Activated CD4-positive, CD25-positive, alpha-beta regulatory T cell treated with anti-CD3 and anti-CD28 coated beads, Interleukin-2, amount 50 U/mL, for 72 hours (primary cell): ENCODE data around the gene LAMA2.
"Not testable (repeated sequence)": the region's sequence is repeated elsewhere in the genome, so short reads cannot be mapped to it uniquely, and the experiment has no call there.

Experiments used
- DNase-seq: peaks from one replicate; pipeline ENCODE4 v3.0.0; 2021

The LAMA2 gene

DNA sequence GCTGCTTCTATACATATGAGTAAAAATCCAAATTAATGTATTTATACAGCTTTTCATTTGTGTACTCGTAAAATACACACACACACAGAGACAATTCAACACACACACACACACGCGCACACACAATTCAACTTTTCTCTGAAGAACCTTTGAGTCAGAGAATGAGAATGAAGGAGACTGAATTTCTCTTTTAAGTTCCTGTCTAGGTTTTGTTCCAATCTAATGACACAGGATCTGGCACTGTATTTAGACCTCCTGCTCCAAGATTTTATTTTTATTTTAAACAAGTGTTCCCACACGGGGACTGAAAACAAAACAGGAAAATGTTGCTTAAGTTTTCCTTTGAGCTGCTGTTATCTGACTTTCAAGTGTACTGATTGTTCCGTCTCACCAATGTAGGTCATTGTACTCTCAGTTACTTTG lies 250.8 kb downstream of the LAMA2 start:
- DNase-seq = no peak

DNA sequence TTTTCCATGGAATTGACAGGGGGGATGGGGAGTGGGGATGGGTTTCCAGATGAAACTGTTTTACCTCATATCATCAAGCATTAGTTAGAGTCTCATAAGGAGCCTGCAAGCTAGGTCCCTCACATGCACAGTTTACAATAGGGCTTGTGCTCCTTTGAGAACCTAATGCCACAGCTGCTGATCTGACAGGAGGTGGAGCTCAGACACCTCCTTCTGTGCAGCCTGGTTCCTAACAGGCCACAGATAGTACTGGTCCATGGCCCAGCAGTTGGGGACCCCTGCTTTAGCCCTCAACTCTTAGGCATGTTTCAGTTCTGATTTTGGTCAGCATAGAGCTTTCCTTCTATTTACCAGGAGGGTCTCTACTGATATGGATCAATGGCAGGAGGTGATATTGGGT lies 251.6 kb downstream of the LAMA2 start:
- no peak for DNase-seq

DNA sequence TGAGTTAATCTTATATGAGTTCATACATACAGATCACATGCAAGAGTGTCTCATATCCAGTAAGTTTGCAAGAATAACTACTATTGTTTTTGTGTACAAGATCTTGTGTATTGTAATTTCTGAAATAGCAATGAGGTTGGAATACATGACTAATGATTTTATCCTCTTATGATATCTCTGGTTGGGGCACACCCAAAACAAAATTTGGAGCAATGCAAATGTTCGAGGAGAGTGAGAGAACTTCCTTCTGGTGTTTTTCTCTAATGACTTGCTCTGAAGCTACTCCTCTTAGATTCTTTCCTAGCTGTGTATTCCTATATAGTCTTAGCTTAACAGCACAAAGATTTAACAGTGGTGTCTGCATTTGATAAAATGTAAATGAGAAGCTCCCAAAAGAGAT lies 252.5 kb downstream of the LAMA2 start:
- no peak for DNase-seq

DNA sequence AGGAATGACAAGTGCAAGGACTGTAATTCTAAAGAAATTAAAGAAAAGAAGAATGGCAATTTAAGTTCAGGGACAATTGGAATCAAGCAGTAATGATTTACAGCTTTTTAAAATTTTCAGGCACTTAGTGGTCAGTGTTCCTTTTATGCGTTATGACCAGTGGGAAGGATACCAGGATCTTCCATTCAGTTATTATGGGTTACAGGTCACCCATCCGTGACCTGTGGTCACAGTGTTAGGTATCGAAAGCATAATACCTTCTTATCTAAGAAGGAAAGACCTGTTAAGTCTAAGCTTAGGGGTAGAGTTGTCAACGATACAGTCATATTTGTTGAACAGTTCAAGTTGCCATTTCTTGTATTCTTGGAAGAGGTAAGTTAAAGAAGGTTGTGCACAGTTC lies 253.8 kb downstream of the LAMA2 start:
- no peak for DNase-seq

DNA sequence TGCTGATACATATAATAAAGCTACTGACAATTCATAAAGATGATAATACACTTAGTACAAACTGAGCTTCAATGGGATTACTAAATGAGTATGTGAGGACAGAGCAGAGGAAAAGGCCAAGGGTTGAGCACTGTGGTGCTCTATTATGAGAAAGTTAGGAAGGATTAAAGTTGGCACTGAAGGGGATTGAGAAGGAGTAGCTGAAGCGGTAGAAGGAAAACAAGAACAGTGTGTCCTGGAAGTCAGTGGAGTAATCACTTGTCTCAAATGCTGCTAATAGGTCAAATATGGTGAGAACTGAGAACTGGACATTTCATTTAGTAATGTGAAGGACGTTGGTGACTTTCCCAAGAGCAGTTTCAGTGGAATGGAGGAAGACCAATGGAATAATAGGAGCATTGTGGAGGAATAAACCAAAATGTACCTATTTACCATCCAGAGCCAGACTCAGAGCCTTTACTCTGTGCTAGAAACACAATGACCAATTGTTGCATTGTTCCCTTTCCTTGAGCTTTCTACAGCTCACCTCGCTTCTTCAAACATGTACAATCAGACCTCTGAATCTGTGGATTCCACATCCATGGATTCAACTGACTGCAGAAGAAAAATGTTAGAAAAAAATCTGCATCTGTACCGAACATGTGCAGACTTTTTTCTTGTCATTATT lies 255.9 kb downstream of the LAMA2 start:
- no peak for DNase-seq

DNA sequence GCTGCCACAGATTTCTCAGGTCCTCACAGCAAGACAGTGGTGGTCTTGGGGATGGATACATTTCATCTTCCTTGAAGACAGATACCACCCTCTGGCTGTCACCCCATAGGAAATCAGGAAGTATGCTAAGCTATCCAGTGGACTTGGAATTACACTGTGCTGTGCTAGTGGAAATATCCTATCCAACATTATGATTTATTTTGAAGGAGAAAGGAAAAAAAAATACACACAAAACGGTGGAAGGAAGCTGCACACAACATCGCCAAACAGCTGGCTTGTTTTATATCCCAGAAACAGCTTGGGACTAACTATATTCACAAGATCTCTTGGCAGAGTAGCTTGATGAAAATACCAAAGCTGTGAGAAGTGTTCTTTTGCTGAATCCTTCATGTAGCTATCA lies 257.6 kb downstream of the LAMA2 start:
- DNase-seq = no peak

DNA sequence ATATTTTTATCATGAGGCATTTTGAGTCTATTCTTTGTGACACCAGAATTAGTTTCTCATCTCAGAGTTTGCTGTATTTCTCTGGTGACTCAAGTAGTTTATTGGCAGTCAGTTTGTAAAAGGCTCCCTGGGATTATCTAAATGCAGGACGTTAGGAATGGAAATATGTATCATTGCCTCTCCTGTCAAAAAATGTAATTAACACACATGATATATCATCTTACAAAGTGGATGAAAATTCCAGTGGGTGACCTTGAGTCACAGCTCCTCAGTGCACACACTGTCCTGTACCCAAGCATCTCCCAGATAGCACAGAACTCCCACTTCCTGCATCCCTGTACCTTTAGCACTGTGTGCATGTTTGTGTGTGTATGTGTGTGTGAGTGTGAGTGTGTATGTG lies 258.6 kb downstream of the LAMA2 start:
- no peak for DNase-seq

DNA sequence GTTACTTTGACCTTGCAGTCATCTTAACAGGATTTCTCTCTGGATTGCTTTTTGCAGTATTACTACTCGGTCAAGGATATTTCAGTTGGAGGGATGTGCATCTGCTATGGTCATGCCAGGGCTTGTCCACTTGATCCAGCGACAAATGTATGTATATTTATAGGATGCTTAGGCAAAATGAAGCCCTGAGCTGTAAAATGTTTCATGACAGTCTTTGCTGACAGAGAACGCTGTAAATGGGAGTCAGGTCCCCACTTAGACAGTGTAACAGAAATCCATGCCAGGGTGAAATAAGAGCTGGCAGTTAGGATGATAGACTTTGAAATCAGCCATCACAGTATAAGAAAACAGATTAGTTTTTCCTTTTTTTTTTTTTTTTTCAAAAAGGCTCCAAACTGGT lies 264.0 kb downstream of the LAMA2 start:
- DNase-seq = no peak

DNA sequence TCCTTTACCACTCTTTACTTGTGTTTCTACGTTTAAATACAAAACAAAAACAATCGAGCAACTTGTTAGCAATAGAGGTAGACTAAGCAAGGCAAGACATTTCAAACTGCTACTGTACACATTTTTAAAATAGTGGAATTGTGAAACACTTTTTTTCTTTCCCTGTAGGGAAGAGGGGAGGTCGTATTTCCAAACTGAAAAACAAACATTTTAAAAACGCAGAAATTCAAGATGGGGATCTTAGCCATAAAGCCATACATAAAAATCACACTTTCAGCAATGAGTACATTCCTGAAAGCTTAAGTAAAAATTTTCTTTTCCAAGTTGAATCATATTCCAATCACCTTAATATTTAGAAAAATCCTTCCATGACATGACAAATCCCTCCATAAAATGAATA lies 267.6 kb downstream of the LAMA2 start:
- no peak for DNase-seq

DNA sequence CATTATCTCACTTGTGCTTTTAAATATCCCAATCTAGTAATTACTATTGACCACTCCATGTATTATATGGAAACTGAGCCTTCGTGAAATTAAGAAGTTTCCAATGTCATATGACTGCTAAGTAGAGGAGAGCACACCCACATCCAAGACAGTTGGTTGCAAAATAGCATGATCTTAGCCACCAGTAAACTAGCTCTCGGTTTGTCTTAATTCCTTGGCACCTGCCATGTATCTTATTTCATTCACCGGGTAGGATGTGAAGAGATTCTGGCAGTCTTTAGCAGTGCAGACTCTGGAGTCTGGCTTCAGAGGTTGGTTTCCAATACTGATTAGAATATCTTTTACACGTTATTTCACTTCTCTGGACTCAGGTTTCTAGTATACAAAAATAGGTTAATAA lies 270.3 kb downstream of the LAMA2 start:
- DNase-seq = no peak

DNA sequence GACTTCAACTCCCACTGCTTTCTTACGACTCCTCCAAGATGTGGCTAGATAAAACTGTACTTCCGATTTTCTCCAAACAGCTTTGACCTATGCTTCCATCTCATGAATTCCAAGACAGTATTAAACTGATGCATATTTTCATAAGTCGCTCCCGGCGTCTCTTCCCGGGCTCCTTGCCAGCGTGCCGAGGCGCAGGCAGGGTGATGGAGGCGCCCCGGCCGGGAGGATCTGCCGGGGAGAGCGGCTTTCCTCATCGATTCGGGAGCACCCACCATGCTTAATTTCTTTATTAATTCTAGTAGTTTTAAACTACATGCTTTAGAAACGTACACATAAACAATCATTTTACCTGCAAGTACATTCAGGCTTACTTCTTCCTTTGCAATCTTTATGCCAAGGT lies 276.3 kb downstream of the LAMA2 start:
- DNase-seq = not testable (repeated sequence)

DNA sequence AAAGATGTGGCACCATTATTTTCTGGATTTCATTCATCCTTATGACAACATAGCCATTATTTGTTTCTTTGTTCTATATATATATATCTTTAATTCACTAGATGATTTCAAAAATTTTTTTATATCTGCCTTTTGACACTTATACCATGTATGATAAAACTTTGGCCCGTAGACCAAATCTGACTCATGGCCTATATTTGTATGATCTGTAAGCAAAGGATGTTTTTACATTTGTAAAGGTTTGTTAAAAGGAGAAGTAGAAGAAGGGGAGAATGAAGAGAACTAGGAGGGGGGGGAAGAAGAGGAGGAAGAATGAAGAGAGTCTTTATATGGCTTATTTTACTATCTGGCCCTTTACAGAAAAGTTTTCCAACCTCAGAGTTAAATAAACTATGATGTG lies 279.7 kb downstream of the LAMA2 start:
- DNase-seq = no peak

DNA sequence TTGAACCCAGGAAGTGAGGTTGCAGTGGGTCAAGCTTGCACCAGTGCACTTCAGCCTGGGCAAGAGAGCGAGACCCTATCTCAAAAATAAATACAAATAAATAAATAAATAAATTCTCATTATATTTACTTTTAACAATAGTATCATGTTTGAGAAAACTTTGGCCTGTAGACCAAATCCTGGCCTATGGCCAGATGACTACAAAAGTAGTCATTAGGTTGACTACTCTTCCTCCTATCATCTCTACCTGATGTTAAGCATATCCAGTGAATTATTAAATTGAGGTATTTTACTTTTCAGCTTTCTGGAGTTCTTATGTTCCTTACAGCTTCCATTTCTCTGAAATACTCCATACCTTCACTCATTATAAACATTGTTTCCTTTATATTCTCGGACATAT lies 280.6 kb downstream of the LAMA2 start:
- DNase-seq = no peak

DNA sequence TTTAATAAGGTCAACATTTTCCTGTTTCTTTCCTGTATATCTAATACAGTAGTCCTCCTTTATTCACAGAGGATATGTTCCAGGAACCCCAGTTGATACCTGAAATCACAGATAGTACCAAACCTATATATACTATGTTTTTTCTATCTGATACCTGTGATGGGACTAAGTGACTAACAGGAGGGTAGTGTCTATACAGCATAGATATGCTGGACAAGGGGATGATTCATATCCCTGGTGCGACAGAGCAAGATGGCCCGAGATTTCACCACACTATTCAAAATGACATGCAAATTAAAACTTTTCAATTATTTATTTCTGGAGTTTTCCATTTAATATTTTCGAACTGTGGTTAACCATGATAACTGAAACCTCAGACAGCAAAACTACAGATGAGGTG lies 281.1 kb downstream of the LAMA2 start:
- DNase-seq = no peak

DNA sequence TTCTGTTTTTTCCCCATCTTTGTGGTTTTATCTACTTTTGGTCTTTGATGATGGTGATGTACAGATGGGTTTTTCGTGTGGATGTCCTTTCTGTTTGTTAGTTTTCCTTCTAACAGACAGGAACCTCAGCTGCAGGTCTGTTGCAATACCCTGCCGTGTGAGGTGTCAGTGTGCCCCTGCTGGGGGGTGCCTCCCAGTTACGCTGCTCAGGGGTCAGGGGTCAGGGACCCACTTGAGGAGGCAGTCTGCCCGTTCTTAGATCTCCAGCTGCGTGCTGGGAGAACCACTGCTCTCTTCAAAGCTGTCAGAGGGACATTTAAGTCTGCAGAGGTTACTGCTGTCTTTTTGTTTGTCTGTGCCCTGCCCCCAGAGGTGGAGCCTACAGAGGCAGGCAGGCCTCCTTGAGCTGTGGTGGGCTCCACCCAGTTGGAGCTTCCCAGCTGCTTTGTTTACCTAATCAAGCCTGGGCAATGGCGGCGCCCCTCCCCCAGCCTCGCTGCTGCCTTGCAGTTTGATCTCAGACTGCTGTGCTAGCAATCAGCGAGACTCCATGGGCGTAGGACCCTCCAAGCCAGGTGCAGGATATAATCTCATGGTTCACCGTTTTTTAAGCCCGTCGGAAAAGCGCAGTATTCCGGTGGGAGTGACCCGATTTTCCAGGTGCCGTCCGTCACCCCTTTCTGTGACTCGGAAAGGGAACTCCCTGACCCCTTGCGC lies 289.5 kb downstream of the LAMA2 start:
- not testable (repeated sequence) for DNase-seq

DNA sequence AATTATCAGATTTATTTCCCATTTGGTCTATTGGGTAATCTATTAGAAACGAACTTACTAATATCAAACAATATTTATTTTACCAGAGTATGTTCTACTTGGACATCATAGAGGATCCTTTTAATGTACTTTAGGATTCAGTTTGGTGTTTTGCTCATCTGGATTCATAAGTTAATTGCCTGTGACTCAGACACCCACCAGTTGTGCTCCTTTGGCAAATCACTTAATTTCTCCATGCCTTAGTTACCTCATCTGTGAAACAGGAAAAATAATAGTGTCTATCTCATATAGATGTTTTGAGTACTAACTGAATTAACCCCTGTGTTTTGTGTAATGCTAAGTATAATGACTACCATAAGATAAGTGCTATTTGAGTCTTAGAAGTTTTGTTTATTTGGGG lies 292.1 kb downstream of the LAMA2 start:
- DNase-seq = no peak

DNA sequence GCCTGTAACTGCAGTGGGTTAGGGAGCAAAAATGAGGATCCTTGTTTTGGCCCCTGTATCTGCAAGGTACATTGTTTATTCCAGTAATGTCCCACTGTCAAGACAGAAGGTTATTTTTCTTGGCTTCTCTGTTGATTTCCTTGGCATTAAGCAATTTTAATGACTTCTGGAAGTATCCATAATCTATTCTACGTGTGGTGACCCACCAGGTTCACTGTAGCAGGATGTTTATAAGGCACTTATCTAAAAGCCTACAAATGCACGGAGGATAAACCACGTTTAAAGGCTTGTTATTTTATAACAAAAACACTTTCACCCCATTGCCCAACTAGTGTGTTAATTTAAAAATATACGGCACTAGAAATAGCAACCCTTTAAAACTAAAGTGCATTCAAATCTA lies 294.9 kb downstream of the LAMA2 start:
- no peak for DNase-seq

DNA sequence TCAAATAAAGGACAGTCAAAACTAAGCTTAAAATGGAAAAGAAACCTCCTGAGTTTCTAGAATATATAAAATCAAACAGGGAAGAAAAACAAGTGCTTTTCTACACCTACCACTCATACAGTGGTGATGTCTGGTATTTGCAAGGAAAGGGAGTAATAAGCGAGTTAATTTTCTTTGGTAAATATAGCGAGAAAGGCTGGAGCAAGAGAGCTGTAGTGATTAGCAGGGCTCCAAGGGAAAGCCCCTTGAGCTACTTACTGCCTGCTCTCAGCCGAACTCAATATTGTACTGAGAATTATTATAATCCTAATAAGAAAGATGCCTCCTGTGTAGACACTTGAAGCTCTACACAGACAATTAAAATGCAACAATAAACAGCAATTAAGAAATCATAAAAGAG lies 296.3 kb downstream of the LAMA2 start:
- no peak for DNase-seq

DNA sequence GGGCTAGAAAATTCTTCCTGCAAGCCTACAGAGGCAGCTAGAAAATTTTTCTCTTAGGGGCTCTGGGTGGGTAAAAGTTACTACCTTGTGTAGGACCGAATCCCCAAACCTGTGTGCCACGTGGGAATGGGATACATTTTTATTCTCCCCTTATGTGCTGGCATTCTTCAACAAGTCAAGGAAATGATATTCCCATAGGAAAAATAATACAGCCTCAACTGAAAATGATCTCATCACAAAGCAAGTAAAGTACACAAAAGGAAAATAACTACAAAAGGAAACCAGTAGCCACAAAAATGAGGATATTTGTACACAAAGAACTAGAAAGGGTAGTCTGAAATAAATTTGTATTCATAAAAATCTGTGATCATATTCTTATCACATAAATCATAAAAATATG lies 298.1 kb downstream of the LAMA2 start:
- DNase-seq = no peak

DNA sequence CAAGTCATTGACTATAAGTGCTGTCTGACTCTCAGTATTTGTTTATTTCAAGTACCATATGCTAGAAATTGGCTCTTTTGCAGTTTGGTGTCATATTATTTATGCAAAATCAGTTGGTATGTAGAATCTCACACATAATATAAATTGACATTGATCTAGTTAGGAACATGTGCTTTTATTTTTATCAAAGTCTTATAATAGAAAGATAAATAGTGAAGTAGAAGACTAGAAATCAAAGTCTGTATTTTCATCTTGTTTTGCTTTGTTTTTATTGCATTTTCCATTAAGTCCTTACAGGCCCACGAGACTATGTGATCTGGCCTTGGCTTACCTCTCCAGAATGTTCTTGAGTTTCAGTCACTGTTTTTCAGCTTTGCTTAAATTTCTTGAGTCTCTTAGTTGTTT lies 300.3 kb downstream of the LAMA2 start:
- no peak for DNase-seq

DNA sequence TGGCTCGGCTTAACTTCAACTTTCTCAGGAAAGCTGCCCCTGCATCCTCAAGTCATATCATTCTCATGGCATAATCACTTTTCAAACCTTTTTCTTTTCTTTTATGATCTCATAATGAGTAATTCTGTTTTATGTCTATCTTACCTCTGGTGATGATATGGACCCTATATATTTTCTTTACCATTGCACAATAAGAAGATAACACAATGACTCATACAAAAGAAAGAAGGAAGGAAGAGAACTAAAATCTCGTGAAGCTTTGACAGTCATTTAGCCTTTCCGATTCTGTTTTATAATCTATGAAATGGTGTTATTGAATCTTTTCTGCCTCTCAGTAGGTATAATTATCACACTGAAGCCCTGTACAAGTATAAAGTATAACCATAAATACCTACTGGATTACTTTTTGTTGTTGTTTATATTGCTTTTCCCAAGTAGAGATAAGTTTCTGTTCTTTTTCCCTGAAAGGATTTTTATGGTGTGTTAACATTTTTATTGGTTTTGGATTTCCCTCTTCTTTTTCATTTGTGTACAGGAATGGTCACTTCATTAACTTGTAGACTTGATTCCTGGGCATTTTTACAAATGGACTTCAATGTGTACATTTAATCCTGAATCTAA lies 300.9 kb downstream of the LAMA2 start:
- DNase-seq = no peak

DNA sequence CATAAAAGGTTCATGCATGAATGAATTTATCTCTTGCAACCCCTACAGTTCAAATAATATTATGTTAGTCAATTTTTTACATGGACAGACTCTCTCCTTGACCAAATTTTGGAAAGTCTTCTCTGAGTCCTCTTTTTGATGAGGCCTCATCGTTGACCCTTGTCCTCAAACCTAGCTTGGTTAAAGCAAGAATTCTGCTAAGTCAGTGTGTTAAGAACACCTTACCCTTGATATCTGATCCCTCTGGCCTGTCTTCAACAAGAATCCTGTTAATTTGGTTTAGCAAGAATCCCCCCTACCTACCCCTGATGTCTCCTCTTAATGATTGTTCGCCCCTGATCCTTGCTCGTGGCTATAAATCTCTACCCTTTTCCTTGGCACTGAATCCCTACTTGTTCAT lies 301.4 kb downstream of the LAMA2 start:
- no peak for DNase-seq

DNA sequence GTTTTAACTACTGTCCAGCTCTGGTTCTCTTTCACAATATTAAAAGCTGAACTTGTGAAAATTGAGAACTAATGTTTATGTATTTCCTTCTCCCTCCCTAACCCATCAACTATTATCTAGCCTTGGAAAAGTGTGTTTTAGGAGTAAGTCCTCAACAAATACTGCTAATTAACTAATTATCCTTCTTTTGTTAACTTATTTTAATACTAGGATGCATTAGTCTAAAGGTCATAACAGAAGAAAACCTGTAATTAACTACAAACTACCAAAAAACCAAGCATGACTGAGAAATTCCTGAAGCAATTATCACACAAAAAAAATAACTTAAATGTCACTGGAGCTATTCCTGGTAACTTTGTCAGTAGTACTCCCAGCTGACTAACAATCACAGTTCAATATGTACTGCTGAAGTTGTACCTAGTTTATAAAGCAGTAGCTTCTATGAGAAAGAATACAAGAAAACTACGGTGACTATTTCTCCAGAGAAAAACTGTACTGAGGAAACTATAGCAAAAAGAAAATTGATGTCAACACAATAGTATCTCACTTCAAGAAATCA lies 301.9 kb downstream of the LAMA2 start:
- DNase-seq = no peak

DNA sequence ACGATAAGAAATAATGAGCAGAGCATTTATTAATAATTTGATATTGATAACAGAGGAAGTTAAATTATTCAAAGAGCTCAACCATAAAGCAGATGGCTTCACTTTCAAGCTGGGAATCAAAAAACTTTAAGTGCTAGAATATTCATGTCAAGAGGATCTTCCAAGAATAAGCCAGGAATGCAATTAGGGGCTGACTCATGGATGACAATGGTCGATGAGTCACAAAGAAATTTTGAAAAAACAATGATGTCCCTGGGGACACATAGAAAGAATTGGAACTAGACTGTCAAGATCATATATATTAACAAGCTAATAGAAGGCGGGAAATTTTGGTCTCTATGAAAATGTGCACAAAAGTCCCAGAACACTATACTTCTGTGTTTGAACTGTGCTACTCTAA lies 304.1 kb downstream of the LAMA2 start:
- DNase-seq = no peak
